Stimulated activated CD4-positive, alpha-beta T cell treated with anti-CD3 and anti-CD28 coated beads, Interleukin-4, amount 100 ng/mL, for 1 hour (primary cell): Measurements from ENCODE around the gene NTRK1.

Experiments used
- DNase-seq: peaks from one replicate; pipeline ENCODE4 v3.0.0-alpha.2; 2020

The NTRK1 gene

GRCh38 chr1:156860628-156861423 lies at the start of gene NTRK1:
NTRK1 (plus strand) TSS chr1:156860865; CDS start chr1:156860935, 70 bp downstream.
- peak; percentile 55 for DNase-seq

- no peak for DNase-seq
Observed at GRCh38 chr1:156811168-156811567, 49.5 kb upstream of the NTRK1 start.

- no peak for DNase-seq
Observed at GRCh38 chr1:156812293-156812990, 48.2 kb upstream of the NTRK1 start.

GRCh38 chr1:156813298-156813697 lies 47.4 kb upstream of the NTRK1 start:
- DNase-seq = no peak

- DNase-seq = peak; percentile 77
Observed at GRCh38 chr1:156813750-156814570, 46.7 kb upstream of the NTRK1 start.

GRCh38 chr1:156814571-156815260 lies 45.9 kb upstream of the NTRK1 start:
- peak; percentile 47 for DNase-seq

GRCh38 chr1:156815307-156815826 lies 45.3 kb upstream of the NTRK1 start:
- DNase-seq = no peak

- no peak for DNase-seq
Observed at GRCh38 chr1:156815961-156816422, 44.7 kb upstream of the NTRK1 start.

GRCh38 chr1:156816561-156817328 lies 43.9 kb upstream of the NTRK1 start, which contains the start of gene SH2D2A:
SH2D2A (minus strand) TSS chr1:156816848; CDS start chr1:156816708, 140 bp downstream.
- peak; percentile 87 for DNase-seq

GRCh38 chr1:156821801-156822200 lies 38.9 kb upstream of the NTRK1 start:
- DNase-seq = no peak

GRCh38 chr1:156822680-156823079 lies 38.0 kb upstream of the NTRK1 start:
- no peak for DNase-seq

- DNase-seq = no peak
Observed at GRCh38 chr1:156823210-156823790, 37.4 kb upstream of the NTRK1 start.

GRCh38 chr1:156826630-156827029 lies 34.0 kb upstream of the NTRK1 start:
- DNase-seq = no peak

- no peak for DNase-seq
Observed at GRCh38 chr1:156828400-156829124, 32.1 kb upstream of the NTRK1 start.

GRCh38 chr1:156832434-156832833 lies 28.2 kb upstream of the NTRK1 start:
- DNase-seq = no peak

- no peak for DNase-seq
Observed at GRCh38 chr1:156833603-156834002, 27.1 kb upstream of the NTRK1 start.

- no peak for DNase-seq
Observed at GRCh38 chr1:156834322-156834721, 26.3 kb upstream of the NTRK1 start.

- peak; percentile 38 for DNase-seq
Observed at GRCh38 chr1:156836041-156836654, 24.5 kb upstream of the NTRK1 start.

- DNase-seq = no peak
Observed at GRCh38 chr1:156836892-156837291, 23.8 kb upstream of the NTRK1 start.

GRCh38 chr1:156838972-156839371 lies 21.7 kb upstream of the NTRK1 start:
- peak; percentile 23 for DNase-seq
